GM19240 (cell line): ENCODE results near the gene DPP4.
"Not testable (repeated sequence)": the region's sequence is repeated elsewhere in the genome, so short reads cannot be mapped to it uniquely, and the experiment has no call there.

Experiments used
- DNase-seq: peaks from one replicate; pipeline ENCODE4 v3.0.0; 2011; ENCODE audit warnings: low spot score; ENCODE audit not compliant: insufficient read length

Gene DPP4

DNA sequence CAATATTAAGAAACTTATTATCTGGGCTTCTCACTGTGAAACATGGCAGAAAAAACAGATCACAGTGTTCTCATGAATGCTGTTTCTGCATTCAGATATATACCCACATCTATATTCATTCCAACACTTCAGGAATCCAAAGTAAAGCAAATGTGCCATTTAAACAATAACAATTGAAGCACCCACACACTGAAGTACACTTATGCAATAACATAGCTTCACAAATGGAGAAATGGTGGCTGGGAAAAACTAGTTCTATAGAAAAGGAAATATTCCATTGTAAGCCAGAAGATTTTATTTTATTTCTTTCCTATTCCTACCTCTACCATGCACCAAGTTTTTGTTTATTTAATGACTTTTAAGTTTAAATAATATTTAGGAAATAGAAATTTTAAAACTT is 111.9 kb downstream of the DPP4 start:
- DNase-seq = no peak

DNA sequence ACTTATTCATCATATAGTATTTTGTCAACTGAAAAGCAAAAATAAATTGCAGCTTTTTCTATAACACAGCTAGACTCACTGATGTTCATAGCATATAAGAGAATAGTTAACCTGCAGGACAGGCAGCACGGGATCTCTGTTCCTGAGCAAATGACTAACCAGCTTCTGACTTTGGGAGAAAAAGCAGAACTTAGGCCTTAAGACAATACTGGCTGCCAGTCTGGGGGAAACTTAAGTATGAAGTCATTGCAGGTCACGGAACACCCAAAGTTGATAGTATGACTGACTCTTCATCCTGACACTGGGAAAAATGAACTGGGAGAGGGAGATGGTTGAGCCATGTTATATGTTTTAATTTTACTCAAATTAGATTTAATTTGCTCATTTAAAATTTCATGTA is 113.0 kb downstream of the DPP4 start:
- no peak for DNase-seq

DNA sequence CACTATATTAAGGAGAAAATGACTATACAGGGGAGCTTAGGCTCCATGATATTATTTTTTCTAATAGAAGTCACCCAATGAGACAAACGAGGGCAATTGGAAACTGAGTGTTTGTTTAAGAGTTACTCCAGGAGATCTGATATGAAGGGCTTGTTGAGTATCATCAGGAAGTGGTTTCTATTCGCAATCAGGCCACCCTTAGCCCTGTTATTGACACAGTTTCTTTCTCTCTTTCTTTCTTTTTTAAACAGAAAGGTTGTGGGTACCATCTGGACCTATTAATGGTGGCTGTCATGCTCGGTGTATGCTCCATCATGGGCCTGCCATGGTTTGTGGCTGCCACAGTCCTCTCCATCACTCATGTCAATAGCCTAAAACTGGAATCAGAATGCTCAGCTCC is 117.3 kb downstream of the DPP4 start:
- DNase-seq = no peak

GRCh38 chr2:161955211-161955610 is 118.8 kb downstream of the DPP4 start:
- no peak for DNase-seq

DNA sequence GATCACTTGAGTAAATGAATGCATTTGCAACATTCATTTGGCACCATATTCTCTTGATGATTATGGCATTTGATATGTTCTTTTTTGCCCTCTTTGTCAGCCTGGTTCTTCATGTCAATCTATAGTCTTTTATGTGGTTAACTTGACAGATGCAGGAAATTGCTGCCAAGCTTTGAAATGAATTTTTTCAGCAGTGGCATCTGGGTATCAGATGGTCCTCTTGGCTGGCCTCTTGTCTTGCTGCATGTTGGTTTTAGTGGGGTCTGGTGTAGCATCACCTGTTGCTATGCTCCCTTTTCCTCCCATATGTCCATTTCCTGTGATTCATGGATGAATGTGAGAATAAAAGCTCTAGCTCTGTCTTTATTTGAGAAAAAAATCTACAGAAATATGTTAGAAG is 119.9 kb downstream of the DPP4 start:
- DNase-seq = no peak

GRCh38 chr2:161953367-161953766 is 120.6 kb downstream of the DPP4 start:
- DNase-seq = not testable (repeated sequence)

GRCh38 chr2:161952783-161953191 is 121.2 kb downstream of the DPP4 start:
- no peak for DNase-seq

DNA sequence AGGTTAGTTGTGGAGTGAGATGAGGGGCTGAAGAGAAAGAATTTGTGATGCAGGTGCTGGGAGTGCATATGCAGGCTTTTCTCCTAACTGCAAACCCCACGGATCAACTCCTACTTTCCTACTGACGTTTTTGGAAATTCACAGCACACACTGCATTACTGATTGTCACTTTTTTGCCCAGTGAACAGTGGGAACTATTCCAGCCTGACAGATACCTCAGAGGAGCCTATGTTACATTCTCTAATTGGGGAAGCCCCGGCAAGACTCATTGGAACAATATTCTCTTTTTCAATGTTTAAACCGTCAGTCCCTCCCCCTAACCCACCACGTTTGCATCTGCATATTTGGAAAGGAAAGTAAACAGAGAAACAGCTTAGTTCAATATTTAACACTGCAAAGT is 126.2 kb downstream of the DPP4 start:
- DNase-seq = no peak

DNA sequence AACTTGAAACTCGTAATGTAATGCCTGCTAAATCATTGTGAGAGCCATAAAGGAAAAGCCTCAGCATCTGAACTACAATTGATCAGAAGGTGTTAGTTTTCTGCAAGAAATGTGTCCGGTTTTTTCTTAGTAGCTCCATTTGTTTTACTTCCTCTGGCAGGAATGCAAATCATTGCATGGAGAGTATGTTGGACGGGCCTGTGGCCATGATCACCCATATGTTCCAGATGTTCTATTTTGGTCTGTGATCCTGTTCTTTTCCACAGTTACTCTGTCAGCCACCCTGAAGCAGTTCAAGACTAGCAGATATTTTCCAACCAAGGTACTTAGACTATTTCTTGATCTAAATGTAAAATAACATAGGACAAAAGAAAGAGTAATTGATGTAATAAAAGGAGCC is 126.6 kb downstream of the DPP4 start:
- DNase-seq = no peak

- no peak for DNase-seq
These were observed 127.4 kb downstream of the DPP4 start for GRCh38 chr2:161946489-161947107.

DNA sequence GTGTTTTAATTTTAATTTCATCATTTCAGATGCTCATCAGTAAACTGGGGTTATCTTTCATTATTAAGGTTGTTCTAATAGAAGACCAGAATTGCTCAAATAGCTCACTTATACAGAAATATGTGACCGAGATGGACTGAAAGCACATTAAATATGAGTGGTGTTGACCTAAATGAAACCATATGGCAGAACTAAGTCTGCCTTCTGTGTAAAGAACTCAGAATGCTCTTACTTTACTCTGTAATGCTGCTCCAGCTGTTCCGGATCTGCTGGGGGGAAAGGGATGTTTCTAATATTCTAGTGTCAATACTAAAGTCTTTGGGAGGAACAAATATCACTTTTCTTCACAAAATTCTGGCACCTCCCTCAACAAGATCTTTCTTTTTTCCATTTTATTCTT is 131.0 kb downstream of the DPP4 start:
- DNase-seq = no peak
